NB4 (cell line): ENCODE results near the gene DENND1B.

ENCODE experiments used
- CTCF ChIP-seq: IDR thresholded peaks from one replicate; pipeline ENCODE4 v1.5.1; 2012; ENCODE audit warnings: low read depth, low read length
- POLR2A ChIP-seq: IDR thresholded peaks from 2 replicates; pipeline ENCODE4 v1.6.1; 2011; ENCODE audit warnings: mild to moderate bottlenecking; ENCODE audit not compliant: insufficient read length; ENCODE audit errors: extremely low read depth

- TF ChIP-seq CTCF (no peak), POLR2A (no peak)
These were observed 88.5 kb downstream of the DENND1B start for GRCh38 chr1:197686702-197687355.
